Psoas muscle (tissue), 8 donors: ENCODE results near the gene STK32A. TPM values are rescaled to one million over a fixed set of nuclear protein-coding genes. Genes with fewer than 3 reads are reported as not detected.

ENCODE experiments used
- ATAC-seq, 4 donors: fragments of 200-7000 bp; cut with Tn5 transposase; one replicate each; pipeline ENCODE4 v1.9.1; 2020; ENCODE audit warnings: moderate library complexity in 3 of 4, mild to moderate bottlenecking in 2 of 4
- DNase-seq, 2 donors: peaks; one replicate each; pipeline ENCODE4 v3.0.0-alpha.2; 2020
- H3K27ac ChIP-seq: fragments of 200-600 bp; one replicate; pipeline ENCODE4 v1.8.0; 2022
- H3K27me3 ChIP-seq, 3 donors: fragments of 200-600 bp in 1 of 3; one replicate each; pipeline versions ENCODE4 v1.6.1 to v1.8.0; 2013 to 2022; ENCODE audit warnings: low read length in 2 of 3, mild to moderate bottlenecking in 2 of 3, moderate library complexity in 1 of 3; ENCODE audit not compliant: insufficient read depth in 3 of 3
- H3K36me3 ChIP-seq, 2 donors: fragments of 200-600 bp in 1 of 2; one replicate each; pipeline versions ENCODE4 v1.6.1 to v1.8.0; 2013 to 2022; ENCODE audit warnings: low read depth in 1 of 2, mild to moderate bottlenecking in 1 of 2, moderate library complexity in 1 of 2; ENCODE audit not compliant: insufficient read depth in 1 of 2
- H3K4me1 ChIP-seq: fragments of 200-600 bp; one replicate; pipeline ENCODE4 v1.8.0; 2022
- H3K4me3 ChIP-seq: fragments of 200-600 bp; one replicate; pipeline ENCODE4 v1.8.0; 2022; ENCODE audit warnings: mild to moderate bottlenecking
- H3K9me3 ChIP-seq: fragments of 200-600 bp; one replicate; pipeline ENCODE4 v1.8.0; 2022
- WGBS, 3 donors: extraction: QIAGEN DNeasy Blood & Tissue Kit; methylation state at CpG; one replicate each; pipeline versions ENCODE4 v1.1.6 to v1.1.7; 2013; 5-methylcytosine and 5-hydroxymethylcytosine counted together
- intact Hi-C, 2 donors: fragments of 100-400 bp; cut with DNase I; formaldehyde crosslinking; loops; one replicate each; pipeline versions ENCODE4 v1.11.0 to v1.14.2; 2022
- polyA plus RNA-seq, 3 donors: library from polyadenylated mRNA; stranded (reverse); fragments of 200-250 nt; gene quantifications; one replicate each; pipeline ENCODE4 v1.2.3, GENCODE V29; 2013
- total RNA-seq, 4 donors: library from RNA; stranded (reverse); fragmentation: NEBNext Ultra II Directional in 2 of 4; extraction: Animal tissue kit (Norgen Biotek cat#: 25700) in 2 of 4; gene quantifications; one replicate each; pipeline versions ENCODE4 v1.2.1 to v1.2.4, GENCODE V29; 2021 to 2023
- TF ChIP-seq, protein P1 (sequence below): fragments of 200-600 bp; IDR thresholded peaks from one replicate; pipeline ENCODE4 v1.8.0; 2022; ENCODE audit warnings: antibody characterized with exemption
- donor health status: healthy with polysubstance abuse.
- donor health status: DM: no; HTN: no; CAD: no; lungs with moderate emphysema.
- donor health status: Bipolar disorder and iron deficiency.
- donor health status: healthy.
- donor health status: DM: yes; HTN: yes; CAD: no.
- donor health status: DM: no; HTN: no; CAD: no.
- donor health status: DM: no; HTN: no; CAD: no.
- donor health status: DM: yes; HTN: yes; CAD: no.

Gene STK32A
- total and polyA plus RNA-seq, 7 donors: 0.09 to 2.6 (median 0.30) TPM

- DNase-seq (peak; percentile 62 to 65), ATAC-seq (peak; percentile 80 to 93 (median 84))
- Histone ChIP-seq H3K4me3 (no peak overlapping the region), H3K4me1 (no peaks in the 10 kb centered on the region), H3K9me3 (no peaks in the 10 kb centered on the region), H3K27ac (no peak overlapping the region), H3K36me3 (no peaks in the 10 kb centered on the region), H3K27me3 (no peaks in the 10 kb centered on the region)
- TF ChIP-seq, protein P1, sequence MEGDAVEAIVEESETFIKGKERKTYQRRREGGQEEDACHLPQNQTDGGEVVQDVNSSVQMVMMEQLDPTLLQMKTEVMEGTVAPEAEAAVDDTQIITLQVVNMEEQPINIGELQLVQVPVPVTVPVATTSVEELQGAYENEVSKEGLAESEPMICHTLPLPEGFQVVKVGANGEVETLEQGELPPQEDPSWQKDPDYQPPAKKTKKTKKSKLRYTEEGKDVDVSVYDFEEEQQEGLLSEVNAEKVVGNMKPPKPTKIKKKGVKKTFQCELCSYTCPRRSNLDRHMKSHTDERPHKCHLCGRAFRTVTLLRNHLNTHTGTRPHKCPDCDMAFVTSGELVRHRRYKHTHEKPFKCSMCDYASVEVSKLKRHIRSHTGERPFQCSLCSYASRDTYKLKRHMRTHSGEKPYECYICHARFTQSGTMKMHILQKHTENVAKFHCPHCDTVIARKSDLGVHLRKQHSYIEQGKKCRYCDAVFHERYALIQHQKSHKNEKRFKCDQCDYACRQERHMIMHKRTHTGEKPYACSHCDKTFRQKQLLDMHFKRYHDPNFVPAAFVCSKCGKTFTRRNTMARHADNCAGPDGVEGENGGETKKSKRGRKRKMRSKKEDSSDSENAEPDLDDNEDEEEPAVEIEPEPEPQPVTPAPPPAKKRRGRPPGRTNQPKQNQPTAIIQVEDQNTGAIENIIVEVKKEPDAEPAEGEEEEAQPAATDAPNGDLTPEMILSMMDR: no peak
- intact Hi-C loops: no loop called here
- WGBS, 3 donors: 57 to 66% (median 59%) methylated on average over 10 of the region's 10 CpGs
Measured at GRCh38 chr5:147310059-147310704, 75.4 kb downstream of the STK32A start.

GRCh38 chr5:147317978-147318684 is 83.3 kb downstream of the STK32A start:
- intact Hi-C loops: no loop called here
- H3K4me3 ChIP-seq: no peak overlapping the region
- TF ChIP-seq, protein P1: no peak
- no peaks in the 10 kb centered on the region for H3K27me3 ChIP-seq
- ATAC-seq (no peak), DNase-seq (no peak)
- 86 to 92% (median 88%) methylated on average over 7 of the region's 7 CpGs for WGBS, 3 donors
- no peak overlapping the region for H3K27ac ChIP-seq
- H3K4me1 ChIP-seq: no peaks in the 10 kb centered on the region
- no peaks in the 10 kb centered on the region for H3K9me3 ChIP-seq
- H3K36me3 ChIP-seq: no peaks in the 10 kb centered on the region

GRCh38 chr5:147321569-147321968 is 86.7 kb downstream of the STK32A start:
- intact Hi-C loops: no loop called here
- TF ChIP-seq, protein P1: no peak
- Histone ChIP-seq H3K4me3 (no peak overlapping the region), H3K36me3 (no peaks in the 10 kb centered on the region), H3K27ac (no peak overlapping the region), H3K9me3 (no peaks in the 10 kb centered on the region), H3K27me3 (no peaks in the 10 kb centered on the region), H3K4me1 (no peaks in the 10 kb centered on the region)
- DNase-seq (no peak), ATAC-seq (no peak)
- 68 to 85% (median 81%) methylated on average over 1 of the region's 1 CpG for WGBS, 3 donors

GRCh38 chr5:147327421-147327820 is 92.6 kb downstream of the STK32A start:
- Histone ChIP-seq H3K36me3 (no peaks in the 10 kb centered on the region), H3K27me3 (no peaks in the 10 kb centered on the region), H3K4me3 (no peak overlapping the region), H3K27ac (no peak overlapping the region), H3K4me1 (no peaks in the 10 kb centered on the region), H3K9me3 (no peaks in the 10 kb centered on the region)
- WGBS, 3 donors: 53 to 72% (median 59%) methylated on average over 4 of the region's 4 CpGs
- TF ChIP-seq, protein P1: no peak
- intact Hi-C loops: no loop called here
- ATAC-seq: no peak
- DNase-seq: no peak
